HG03460 (cell line): Measurements from ENCODE around the gene UTS2.

Source experiments
- ATAC-seq: cut with Tn5 transposase; IDR thresholded peaks from one replicate; pipeline ENCODE4 v1.9.1; 2021; ENCODE audit not compliant: unreplicated experiment

The UTS2 gene

GRCh38 chr1:7852804-7853683 is at the start of gene UTS2:
TSS of gene UTS2 (minus strand) at chr1:7853065. CDS start at chr1:7853003, 62 bp downstream.
- no peak for ATAC-seq

- no peak for ATAC-seq
Measured at GRCh38 chr1:7899741-7900140, 46.9 kb upstream of the UTS2 start.

- ATAC-seq = no peak
Measured at GRCh38 chr1:7898962-7899361, 46.1 kb upstream of the UTS2 start.

GRCh38 chr1:7896994-7897393 is 44.1 kb upstream of the UTS2 start:
- ATAC-seq = no peak

- ATAC-seq = no peak
Measured at GRCh38 chr1:7893529-7894180, 40.8 kb upstream of the UTS2 start.

- no peak for ATAC-seq
Measured at GRCh38 chr1:7891804-7892203, 38.9 kb upstream of the UTS2 start.

- ATAC-seq = no peak
Measured at GRCh38 chr1:7890853-7891252, 38.0 kb upstream of the UTS2 start.

- no peak for ATAC-seq
Measured at GRCh38 chr1:7888248-7889081, 35.6 kb upstream of the UTS2 start.

- ATAC-seq = no peak
Measured at GRCh38 chr1:7886405-7886745, 33.5 kb upstream of the UTS2 start.

- no peak for ATAC-seq
Measured at GRCh38 chr1:7885513-7886404, 32.9 kb upstream of the UTS2 start.

- ATAC-seq = no peak
Measured at GRCh38 chr1:7884757-7885156, 31.9 kb upstream of the UTS2 start.

- no peak for ATAC-seq
Measured at GRCh38 chr1:7879228-7879627, 26.4 kb upstream of the UTS2 start.

GRCh38 chr1:7878027-7878426 is 25.2 kb upstream of the UTS2 start:
- no peak for ATAC-seq

GRCh38 chr1:7873801-7874795 is 21.2 kb upstream of the UTS2 start:
- no peak for ATAC-seq

- no peak for ATAC-seq
Measured at GRCh38 chr1:7871136-7871535, 18.3 kb upstream of the UTS2 start.

GRCh38 chr1:7869136-7869920 is 16.5 kb upstream of the UTS2 start:
- no peak for ATAC-seq

GRCh38 chr1:7868070-7868780 is 15.4 kb upstream of the UTS2 start:
- no peak for ATAC-seq

- no peak for ATAC-seq
Measured at GRCh38 chr1:7865978-7866377, 13.1 kb upstream of the UTS2 start.
